ENCODE results near the gene ATG10. TPM values are rescaled to one million over a fixed set of nuclear protein-coding genes. Genes with fewer than 3 reads are reported as not detected.
"Not testable (repeated sequence)": the region's sequence is repeated elsewhere in the genome, so short reads cannot be mapped to it uniquely, and the experiment has no call there.

The ATG10 gene
- total and polyA plus RNA-seq, 4 donors: 3.9 to 12.8 (median 8.7) TPM

GRCh38 chr5:82139837-82140236, 168.0 kb downstream of the ATG10 start:
- H3K4me3 ChIP-seq (ENCODE audit: low read length in 2 of 2); H3K4me1 ChIP-seq (ENCODE audit: control insufficient read depth in 1 of 2, insufficient read depth in 2 of 2, low read length in 2 of 2); H3K36me3 ChIP-seq (ENCODE audit: control insufficient read depth in 1 of 2, insufficient read depth in 2 of 2, low read length in 1 of 2); ATAC-seq (ENCODE audit: low FRiP score); H3K27me3 ChIP-seq (ENCODE audit: control insufficient read depth in 1 of 2, insufficient read depth in 2 of 2, low read length in 1 of 2); intact Hi-C loops (cut with DNase I); H3K27ac ChIP-seq (ENCODE audit: low read depth in 1 of 2, low read length in 2 of 2); DNase-seq; H3K9me3 ChIP-seq (ENCODE audit: control insufficient read depth, low read length): not testable (repeated sequence)
- 94% methylated on average over 19 of the region's 33 CpGs; no CpG with 5 or more reads in 1 of the 2 donors for WGBS, 2 donors

DNA sequence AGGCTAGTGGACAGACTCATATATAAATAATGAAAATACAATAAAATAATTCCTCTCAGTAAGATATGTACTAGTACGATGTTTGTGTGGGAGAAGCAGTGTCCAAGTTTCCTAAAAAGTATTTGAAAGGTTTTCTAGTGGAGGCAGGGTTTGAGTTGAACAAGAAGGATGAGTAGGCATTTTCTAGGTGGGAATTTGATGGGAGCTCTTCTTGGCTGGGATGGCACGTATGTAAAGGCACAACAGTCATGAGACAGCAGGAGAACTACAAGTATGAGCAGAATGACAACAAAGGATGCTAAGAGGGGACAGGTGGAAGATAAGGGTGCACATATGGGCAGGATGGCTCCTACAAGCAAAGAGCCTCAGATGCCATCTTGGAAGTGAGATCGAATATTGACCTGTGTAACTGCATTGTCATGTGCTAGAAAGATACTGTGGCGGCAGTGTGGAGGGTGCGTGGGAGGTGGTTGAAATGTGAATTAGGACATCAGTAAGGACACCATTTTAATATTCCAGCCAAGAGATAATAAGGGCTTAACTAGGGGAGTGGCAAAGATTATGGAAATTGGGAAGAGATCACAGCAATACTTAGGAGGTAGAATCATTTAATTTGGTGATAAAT, 170.5 kb downstream of the ATG10 start:
- 97% methylated on average over 5 of the region's 5 CpGs for WGBS, 2 donors

GRCh38 chr5:82142928-82143577, 171.2 kb downstream of the ATG10 start:
- Histone ChIP-seq H3K4me3 (ENCODE audit: low read length in 2 of 2) (no peak overlapping the region), H3K27me3 (ENCODE audit: control insufficient read depth in 1 of 2, insufficient read depth in 2 of 2, low read length in 1 of 2) (no peaks in the 10 kb centered on the region), H3K27ac (ENCODE audit: low read depth in 1 of 2, low read length in 2 of 2) (no peak overlapping the region), H3K36me3 (ENCODE audit: control insufficient read depth in 1 of 2, insufficient read depth in 2 of 2, low read length in 1 of 2) (no peaks in the 10 kb centered on the region), H3K4me1 (ENCODE audit: control insufficient read depth in 1 of 2, insufficient read depth in 2 of 2, low read length in 2 of 2) (no peaks in the 10 kb centered on the region), H3K9me3 (ENCODE audit: control insufficient read depth, low read length) (no peaks in the 10 kb centered on the region)
- intact Hi-C loops (cut with DNase I): no loop called here
- DNase-seq: no peak
- WGBS, 2 donors: 74 to 83% methylated on average over 6 of the region's 6 CpGs
- no peak for ATAC-seq (ENCODE audit: low FRiP score)

More for the DNA sequence above, 170.5 kb downstream of the ATG10 start:
- intact Hi-C loops (cut with DNase I): no loop called here
- Histone ChIP-seq H3K27ac (ENCODE audit: low read depth in 1 of 2, low read length in 2 of 2) (no peak overlapping the region), H3K9me3 (ENCODE audit: control insufficient read depth, low read length) (no peaks in the 10 kb centered on the region), H3K4me1 (ENCODE audit: control insufficient read depth in 1 of 2, insufficient read depth in 2 of 2, low read length in 2 of 2) (no peaks in the 10 kb centered on the region), H3K36me3 (ENCODE audit: control insufficient read depth in 1 of 2, insufficient read depth in 2 of 2, low read length in 1 of 2) (no peaks in the 10 kb centered on the region), H3K4me3 (ENCODE audit: low read length in 2 of 2) (no peak overlapping the region), H3K27me3 (ENCODE audit: control insufficient read depth in 1 of 2, insufficient read depth in 2 of 2, low read length in 1 of 2) (no peaks in the 10 kb centered on the region)
- DNase-seq: no peak
- no peak for ATAC-seq (ENCODE audit: low FRiP score)

DNA sequence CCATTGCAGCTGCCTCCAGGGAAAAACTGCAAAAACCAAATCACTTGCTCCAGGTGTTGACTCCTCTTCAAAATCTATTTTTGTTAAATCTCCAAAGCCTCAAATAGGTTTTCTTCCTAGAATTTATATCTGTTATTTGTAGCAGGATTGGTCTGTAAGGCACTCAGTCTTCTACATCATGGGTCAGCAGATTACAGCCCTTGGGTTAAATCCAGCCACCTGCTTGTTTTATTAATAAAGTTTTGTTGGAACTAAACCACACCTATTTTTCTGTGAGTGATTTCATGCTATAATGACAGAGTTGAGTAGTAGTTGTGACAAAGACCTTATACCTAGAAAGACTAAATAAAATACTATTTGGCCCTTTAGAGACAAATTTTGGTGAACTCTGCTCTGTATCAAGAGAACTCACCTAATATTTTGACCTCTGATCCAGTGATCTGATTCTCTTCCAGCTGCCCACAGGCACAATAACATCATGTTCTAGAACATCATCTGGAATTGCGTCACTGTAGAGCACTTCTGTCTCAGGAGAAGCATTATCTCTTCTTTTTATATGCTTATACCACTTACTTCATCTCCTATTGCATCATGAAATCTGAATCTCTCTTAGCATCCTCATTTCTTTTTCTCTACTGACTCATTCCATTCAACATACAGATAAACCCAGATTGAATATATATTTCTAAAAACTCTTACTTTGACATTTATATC, 176.2 kb downstream of the ATG10 start:
- H3K27ac ChIP-seq (ENCODE audit: low read depth in 1 of 2, low read length in 2 of 2): no peak overlapping the region
- DNase-seq (no peak), ATAC-seq (ENCODE audit: low FRiP score) (no peak)
- intact Hi-C loops (cut with DNase I): no loop called here
- H3K36me3 ChIP-seq (ENCODE audit: control insufficient read depth in 1 of 2, insufficient read depth in 2 of 2, low read length in 1 of 2): no peaks in the 10 kb centered on the region
- WGBS, 2 donors: 97 to 100% methylated on average over 1 of the region's 1 CpG
- no peaks in the 10 kb centered on the region for H3K27me3 ChIP-seq (ENCODE audit: control insufficient read depth in 1 of 2, insufficient read depth in 2 of 2, low read length in 1 of 2)
- H3K4me1 ChIP-seq (ENCODE audit: control insufficient read depth in 1 of 2, insufficient read depth in 2 of 2, low read length in 2 of 2): no peaks in the 10 kb centered on the region
- H3K9me3 ChIP-seq (ENCODE audit: control insufficient read depth, low read length): no peaks in the 10 kb centered on the region
- no peak overlapping the region for H3K4me3 ChIP-seq (ENCODE audit: low read length in 2 of 2)

DNA sequence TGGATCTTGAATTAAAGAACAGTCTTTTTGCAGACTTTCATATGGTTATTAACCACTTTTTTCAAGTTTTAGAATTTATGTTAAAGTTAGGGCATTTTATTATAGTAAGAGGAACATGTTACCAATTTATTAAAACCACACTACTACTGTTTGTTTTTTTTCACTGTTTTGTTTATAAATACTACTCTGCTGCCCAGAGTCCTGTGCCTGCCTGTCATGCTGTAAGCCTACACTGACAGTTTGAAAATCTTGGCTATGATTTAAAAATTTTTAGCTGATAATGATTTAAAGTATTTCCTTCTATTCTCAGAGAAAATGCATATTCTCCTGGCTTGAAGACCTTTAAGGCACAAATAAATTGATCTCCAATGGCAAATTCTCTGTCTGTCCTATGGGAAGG, 177.6 kb downstream of the ATG10 start:
- Histone ChIP-seq H3K4me3 (ENCODE audit: low read length in 2 of 2) (no peak overlapping the region), H3K36me3 (ENCODE audit: control insufficient read depth in 1 of 2, insufficient read depth in 2 of 2, low read length in 1 of 2) (no peaks in the 10 kb centered on the region), H3K4me1 (ENCODE audit: control insufficient read depth in 1 of 2, insufficient read depth in 2 of 2, low read length in 2 of 2) (no peaks in the 10 kb centered on the region), H3K27ac (ENCODE audit: low read depth in 1 of 2, low read length in 2 of 2) (no peak overlapping the region), H3K27me3 (ENCODE audit: control insufficient read depth in 1 of 2, insufficient read depth in 2 of 2, low read length in 1 of 2) (no peaks in the 10 kb centered on the region), H3K9me3 (ENCODE audit: control insufficient read depth, low read length) (no peaks in the 10 kb centered on the region)
- ATAC-seq (ENCODE audit: low FRiP score): no peak
- intact Hi-C loops (cut with DNase I): no loop called here
- no peak for DNase-seq

GRCh38 chr5:82150559-82150958, 178.7 kb downstream of the ATG10 start:
- no peaks in the 10 kb centered on the region for H3K27me3 ChIP-seq (ENCODE audit: control insufficient read depth in 1 of 2, insufficient read depth in 2 of 2, low read length in 1 of 2)
- no peak overlapping the region for H3K27ac ChIP-seq (ENCODE audit: low read depth in 1 of 2, low read length in 2 of 2)
- no peak overlapping the region for H3K4me3 ChIP-seq (ENCODE audit: low read length in 2 of 2)
- intact Hi-C loops (cut with DNase I): no loop called here
- no peaks in the 10 kb centered on the region for H3K36me3 ChIP-seq (ENCODE audit: control insufficient read depth in 1 of 2, insufficient read depth in 2 of 2, low read length in 1 of 2)
- no peaks in the 10 kb centered on the region for H3K9me3 ChIP-seq (ENCODE audit: control insufficient read depth, low read length)
- no peaks in the 10 kb centered on the region for H3K4me1 ChIP-seq (ENCODE audit: control insufficient read depth in 1 of 2, insufficient read depth in 2 of 2, low read length in 2 of 2)
- WGBS, 2 donors: 83 to 89% methylated on average over 3 of the region's 3 CpGs
- ATAC-seq (ENCODE audit: low FRiP score): no peak
- DNase-seq: no peak

DNA sequence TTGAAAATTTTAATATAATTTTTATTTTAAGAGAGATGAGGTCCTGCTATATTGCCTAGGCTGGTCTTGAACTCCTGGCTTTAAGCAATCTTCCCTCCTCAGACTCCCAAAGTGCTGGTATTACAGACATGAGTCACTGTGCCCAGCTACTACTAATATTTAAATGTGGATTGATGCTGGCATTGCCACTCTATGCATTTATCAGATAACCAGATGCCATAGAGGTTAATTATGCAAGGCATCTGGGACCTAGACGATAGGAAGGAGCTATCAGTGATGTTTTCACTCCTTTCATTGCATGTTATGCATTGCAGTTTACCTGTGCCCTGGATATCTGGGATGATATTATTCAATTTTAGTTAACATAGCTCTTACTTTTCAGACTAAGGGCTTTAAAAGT, 179.4 kb downstream of the ATG10 start:
- no peak overlapping the region for H3K4me3 ChIP-seq (ENCODE audit: low read length in 2 of 2)
- no peaks in the 10 kb centered on the region for H3K9me3 ChIP-seq (ENCODE audit: control insufficient read depth, low read length)
- H3K27ac ChIP-seq (ENCODE audit: low read depth in 1 of 2, low read length in 2 of 2): no peak overlapping the region
- intact Hi-C loops (cut with DNase I): no loop called here
- DNase-seq (no peak), ATAC-seq (ENCODE audit: low FRiP score) (no peak)
- H3K36me3 ChIP-seq (ENCODE audit: control insufficient read depth in 1 of 2, insufficient read depth in 2 of 2, low read length in 1 of 2): no peaks in the 10 kb centered on the region
- no peaks in the 10 kb centered on the region for H3K27me3 ChIP-seq (ENCODE audit: control insufficient read depth in 1 of 2, insufficient read depth in 2 of 2, low read length in 1 of 2)
- 82 to 93% methylated on average over 1 of the region's 1 CpG for WGBS, 2 donors
- H3K4me1 ChIP-seq (ENCODE audit: control insufficient read depth in 1 of 2, insufficient read depth in 2 of 2, low read length in 2 of 2): no peaks in the 10 kb centered on the region

GRCh38 chr5:82151662-82152061, 179.8 kb downstream of the ATG10 start:
- Histone ChIP-seq H3K27ac (ENCODE audit: low read depth in 1 of 2, low read length in 2 of 2) (no peak overlapping the region), H3K27me3 (ENCODE audit: control insufficient read depth in 1 of 2, insufficient read depth in 2 of 2, low read length in 1 of 2) (no peaks in the 10 kb centered on the region), H3K9me3 (ENCODE audit: control insufficient read depth, low read length) (no peaks in the 10 kb centered on the region), H3K4me1 (ENCODE audit: control insufficient read depth in 1 of 2, insufficient read depth in 2 of 2, low read length in 2 of 2) (no peaks in the 10 kb centered on the region), H3K4me3 (ENCODE audit: low read length in 2 of 2) (no peak overlapping the region), H3K36me3 (ENCODE audit: control insufficient read depth in 1 of 2, insufficient read depth in 2 of 2, low read length in 1 of 2) (no peaks in the 10 kb centered on the region)
- intact Hi-C loops (cut with DNase I): no loop called here
- DNase-seq: no peak
- 79 to 93% methylated on average over 1 of the region's 1 CpG for WGBS, 2 donors
- no peak for ATAC-seq (ENCODE audit: low FRiP score)

Data from aorta (tissue), 5 donors.